ENCODE data around the gene ANKRD44.

GRCh38 chr2:197312186-197312585 is 1.6 kb upstream of the ANKRD44 start:
- TF ChIP-seq GATA2 (IDR thresholded peaks at IDR 0.05; ENCODE audit: low read depth, low read length) (no peak), GATA3 (IDR thresholded peaks at IDR 0.05; ENCODE audit: low read depth, low read length) (no peak)
